ENCODE results near the gene PPARG. TPM values are rescaled to one million over a fixed set of nuclear protein-coding genes. Genes with fewer than 3 reads are reported as not detected.

Gene PPARG
- total RNA-seq, 1 donor from 2014 or later: 40.1 TPM

GRCh38 chr3:12303534-12303933 is 14.7 kb downstream of the PPARG start:
- Mint-ChIP-seq H3K27ac (no peak overlapping the region), H3K4me3 (ENCODE audit: low read depth) (no peak overlapping the region), H3K9me3 (no peaks in the 10 kb centered on the region), H3K27me3 (ENCODE audit: low read depth) (peaks cover 7% of the 10 kb centered on the region), H3K36me3 (ENCODE audit: low read depth) (peaks cover 15% of the 10 kb centered on the region), H3K4me1 (ENCODE audit: low read depth) (peaks cover 17% of the 10 kb centered on the region)
- intact Hi-C loops (cut with micrococcal nuclease): no loop called here
- DNase-seq (ENCODE audit: low spot score): no peak

GRCh38 chr3:12303993-12304392 is 15.1 kb downstream of the PPARG start:
- Mint-ChIP-seq H3K36me3 (ENCODE audit: low read depth) (peaks cover 15% of the 10 kb centered on the region), H3K27ac (no peak overlapping the region), H3K27me3 (ENCODE audit: low read depth) (peaks cover 7% of the 10 kb centered on the region), H3K4me3 (ENCODE audit: low read depth) (no peak overlapping the region), H3K9me3 (no peaks in the 10 kb centered on the region), H3K4me1 (ENCODE audit: low read depth) (peaks cover 21% of the 10 kb centered on the region)
- no peak for DNase-seq (ENCODE audit: low spot score)
- intact Hi-C loops (cut with micrococcal nuclease): no loop called here

- Mint-ChIP-seq H3K27ac (peak overlapping the region; percentile 19), H3K4me3 (ENCODE audit: low read depth) (no peak overlapping the region), H3K27me3 (ENCODE audit: low read depth) (peaks cover 3% of the 10 kb centered on the region), H3K9me3 (no peaks in the 10 kb centered on the region), H3K4me1 (ENCODE audit: low read depth) (peaks cover 33% of the 10 kb centered on the region), H3K36me3 (ENCODE audit: low read depth) (peaks cover 8% of the 10 kb centered on the region)
- no peak for DNase-seq (ENCODE audit: low spot score)
- intact Hi-C loops (cut with micrococcal nuclease): loop anchor here (5.0 kb wide), 1 partner anchor 40 kb away; no protein-coding TSS in a partner anchor
Measured at GRCh38 chr3:12307136-12307535, 18.3 kb downstream of the PPARG start.

- Mint-ChIP-seq H3K27me3 (ENCODE audit: low read depth) (peaks cover 3% of the 10 kb centered on the region), H3K4me1 (ENCODE audit: low read depth) (peaks cover 34% of the 10 kb centered on the region), H3K4me3 (ENCODE audit: low read depth) (no peak overlapping the region), H3K9me3 (no peaks in the 10 kb centered on the region), H3K36me3 (ENCODE audit: low read depth) (peaks cover 8% of the 10 kb centered on the region), H3K27ac (peak overlapping the region; percentile 82)
- DNase-seq (ENCODE audit: low spot score): no peak
- intact Hi-C loops (cut with micrococcal nuclease): loop anchor here (1.0 to 5.0 kb wide), 3 partner anchors 16 to 115 kb away; no protein-coding TSS in a partner anchor
Measured at GRCh38 chr3:12308517-12308916, 19.6 kb downstream of the PPARG start.

GRCh38 chr3:12309716-12310115 is 20.8 kb downstream of the PPARG start:
- Mint-ChIP-seq H3K27ac (peak overlapping the region; percentile 31), H3K9me3 (no peaks in the 10 kb centered on the region), H3K27me3 (ENCODE audit: low read depth) (peaks cover 3% of the 10 kb centered on the region), H3K36me3 (ENCODE audit: low read depth) (peaks cover 12% of the 10 kb centered on the region), H3K4me3 (ENCODE audit: low read depth) (no peak overlapping the region), H3K4me1 (ENCODE audit: low read depth) (peaks cover 36% of the 10 kb centered on the region)
- intact Hi-C loops (cut with micrococcal nuclease): loop anchor here (2.0 to 5.0 kb wide), 2 partner anchors 17 to 38 kb away; no protein-coding TSS in a partner anchor
- DNase-seq (ENCODE audit: low spot score): no peak

GRCh38 chr3:12312010-12312409 is 23.1 kb downstream of the PPARG start:
- H3K27me3 Mint-ChIP-seq (ENCODE audit: low read depth): peaks cover 3% of the 10 kb centered on the region
- intact Hi-C loops (cut with micrococcal nuclease): loop anchor here (1.0 kb wide), 2 partner anchors 24 to 83 kb away; no protein-coding TSS in a partner anchor
- no peak for DNase-seq (ENCODE audit: low spot score)
- no peak overlapping the region for H3K4me3 Mint-ChIP-seq (ENCODE audit: low read depth)
- H3K4me1 Mint-ChIP-seq (ENCODE audit: low read depth): peaks cover 48% of the 10 kb centered on the region
- H3K27ac Mint-ChIP-seq: peak overlapping the region; percentile 86
- no peaks in the 10 kb centered on the region for H3K9me3 Mint-ChIP-seq
- peaks cover 18% of the 10 kb centered on the region for H3K36me3 Mint-ChIP-seq (ENCODE audit: low read depth)

- H3K4me3 Mint-ChIP-seq (ENCODE audit: low read depth): no peak overlapping the region
- intact Hi-C loops (cut with micrococcal nuclease): no loop called here
- no peaks in the 10 kb centered on the region for H3K9me3 Mint-ChIP-seq
- H3K27me3 Mint-ChIP-seq (ENCODE audit: low read depth): peaks cover 3% of the 10 kb centered on the region
- no peak for DNase-seq (ENCODE audit: low spot score)
- H3K36me3 Mint-ChIP-seq (ENCODE audit: low read depth): peaks cover 10% of the 10 kb centered on the region
- H3K4me1 Mint-ChIP-seq (ENCODE audit: low read depth): peaks cover 37% of the 10 kb centered on the region
- H3K27ac Mint-ChIP-seq: no peak overlapping the region
Measured at GRCh38 chr3:12313519-12313918, 24.6 kb downstream of the PPARG start.

GRCh38 chr3:12316253-12316652 is 27.4 kb downstream of the PPARG start:
- intact Hi-C loops (cut with micrococcal nuclease): no loop called here
- Mint-ChIP-seq H3K9me3 (no peaks in the 10 kb centered on the region), H3K27ac (no peak overlapping the region), H3K27me3 (ENCODE audit: low read depth) (peaks cover 3% of the 10 kb centered on the region), H3K4me1 (ENCODE audit: low read depth) (peaks cover 23% of the 10 kb centered on the region), H3K4me3 (ENCODE audit: low read depth) (no peak overlapping the region), H3K36me3 (ENCODE audit: low read depth) (peaks cover 10% of the 10 kb centered on the region)
- no peak for DNase-seq (ENCODE audit: low spot score)

GRCh38 chr3:12316729-12317351 is 28.0 kb downstream of the PPARG start:
- Mint-ChIP-seq H3K27me3 (ENCODE audit: low read depth) (peaks cover 3% of the 10 kb centered on the region), H3K4me3 (ENCODE audit: low read depth) (no peak overlapping the region), H3K27ac (no peak overlapping the region), H3K36me3 (ENCODE audit: low read depth) (peaks cover 10% of the 10 kb centered on the region), H3K9me3 (no peaks in the 10 kb centered on the region), H3K4me1 (ENCODE audit: low read depth) (peaks cover 20% of the 10 kb centered on the region)
- DNase-seq (ENCODE audit: low spot score): no peak
- intact Hi-C loops (cut with micrococcal nuclease): no loop called here

GRCh38 chr3:12317914-12318313 is 29.0 kb downstream of the PPARG start:
- H3K27ac Mint-ChIP-seq: no peak overlapping the region

GRCh38 chr3:12318758-12319621 is 30.1 kb downstream of the PPARG start:
- peaks cover 11% of the 10 kb centered on the region for H3K27me3 Mint-ChIP-seq (ENCODE audit: low read depth)
- no peaks in the 10 kb centered on the region for H3K9me3 Mint-ChIP-seq
- H3K36me3 Mint-ChIP-seq (ENCODE audit: low read depth): peaks cover 13% of the 10 kb centered on the region
- H3K4me3 Mint-ChIP-seq (ENCODE audit: low read depth): no peak overlapping the region
- no peak for DNase-seq (ENCODE audit: low spot score)
- H3K27ac Mint-ChIP-seq: no peak overlapping the region
- intact Hi-C loops (cut with micrococcal nuclease): no loop called here
- H3K4me1 Mint-ChIP-seq (ENCODE audit: low read depth): peaks cover 16% of the 10 kb centered on the region

More at GRCh38 chr3:12317914-12318313, 29.0 kb downstream of the PPARG start:
- DNase-seq (ENCODE audit: low spot score): no peak
- intact Hi-C loops (cut with micrococcal nuclease): no loop called here
- Mint-ChIP-seq H3K4me3 (ENCODE audit: low read depth) (no peak overlapping the region), H3K27me3 (ENCODE audit: low read depth) (peaks cover 6% of the 10 kb centered on the region), H3K4me1 (ENCODE audit: low read depth) (peaks cover 16% of the 10 kb centered on the region), H3K9me3 (no peaks in the 10 kb centered on the region), H3K36me3 (ENCODE audit: low read depth) (peaks cover 13% of the 10 kb centered on the region)

GRCh38 chr3:12321015-12321414 is 32.1 kb downstream of the PPARG start:
- intact Hi-C loops (cut with micrococcal nuclease): no loop called here

GRCh38 chr3:12323237-12323636 is 34.4 kb downstream of the PPARG start:
- H3K4me3 Mint-ChIP-seq (ENCODE audit: low read depth): no peak overlapping the region
- no peaks in the 10 kb centered on the region for H3K9me3 Mint-ChIP-seq
- DNase-seq (ENCODE audit: low spot score): no peak

More at GRCh38 chr3:12321015-12321414, 32.1 kb downstream of the PPARG start:
- Mint-ChIP-seq H3K27ac (no peak overlapping the region), H3K4me3 (ENCODE audit: low read depth) (no peak overlapping the region), H3K9me3 (no peaks in the 10 kb centered on the region), H3K4me1 (ENCODE audit: low read depth) (peaks cover 9% of the 10 kb centered on the region), H3K36me3 (ENCODE audit: low read depth) (peaks cover 8% of the 10 kb centered on the region), H3K27me3 (ENCODE audit: low read depth) (peaks cover 8% of the 10 kb centered on the region)
- no peak for DNase-seq (ENCODE audit: low spot score)

More at GRCh38 chr3:12323237-12323636, 34.4 kb downstream of the PPARG start:
- Mint-ChIP-seq H3K27ac (no peak overlapping the region), H3K36me3 (ENCODE audit: low read depth) (peaks cover 12% of the 10 kb centered on the region), H3K27me3 (ENCODE audit: low read depth) (peaks cover 8% of the 10 kb centered on the region), H3K4me1 (ENCODE audit: low read depth) (peaks cover 7% of the 10 kb centered on the region)
- intact Hi-C loops (cut with micrococcal nuclease): no loop called here
